Fibroblast of pulmonary artery (primary cell): ENCODE measurements around the gene SPDEF.

Experiments used
- DNase-seq: peaks from one replicate; pipeline ENCODE4 v3.0.0-alpha.2; 2010; ENCODE audit warnings: low read depth
- H3K4me3 ChIP-seq: replicated peaks from 2 replicates; pipeline ENCODE4 v1.5.1; 2011; ENCODE audit warnings: low read depth, mild to moderate bottlenecking, control low read depth, low read length, moderate library complexity
- CTCF ChIP-seq: IDR thresholded peaks from 2 replicates; pipeline ENCODE4 v1.5.1; 2011; ENCODE audit warnings: mild to moderate bottlenecking, control low read depth, low read length, inconsistent platforms; ENCODE audit errors: missing control alignments

SPDEF gene

DNA sequence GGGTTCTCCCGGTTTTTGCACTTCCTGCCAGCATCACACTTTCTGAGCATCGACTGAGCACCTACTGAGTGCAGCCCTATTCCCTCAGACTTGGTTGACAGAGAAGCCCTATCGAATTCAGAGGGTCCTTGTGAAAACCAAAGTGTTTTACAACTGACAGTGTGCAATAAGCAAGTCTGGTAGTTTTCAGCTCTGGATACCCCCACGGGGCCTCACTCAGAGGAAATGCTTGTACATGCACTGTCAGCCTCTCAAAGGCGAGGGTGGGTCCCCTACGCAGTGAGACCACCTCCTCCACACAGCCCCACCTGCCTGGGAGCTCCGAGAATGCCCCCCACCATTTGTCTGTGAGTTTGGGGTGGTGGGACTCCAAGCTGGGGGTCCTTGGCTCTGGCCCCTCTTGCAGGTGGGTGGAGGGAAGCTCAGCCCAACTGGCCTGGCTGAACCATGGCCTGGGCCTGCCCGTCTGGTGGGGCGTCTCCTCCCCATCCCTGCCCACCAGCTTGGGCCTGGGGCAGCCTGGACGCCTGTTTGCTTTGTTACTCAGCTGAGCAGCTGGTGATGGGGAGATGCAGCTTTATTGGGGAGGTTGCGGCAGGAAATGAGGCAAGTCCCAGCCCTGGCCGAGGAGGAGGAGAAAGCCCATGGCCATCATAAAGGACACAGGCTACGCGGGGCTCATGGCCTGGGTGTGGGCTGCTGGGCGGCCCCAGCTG, 1.7 kb downstream of the SPDEF start:
- no peak for TF ChIP-seq CTCF
- DNase-seq: no peak
- H3K4me3 ChIP-seq: no peak overlapping the region

DNA sequence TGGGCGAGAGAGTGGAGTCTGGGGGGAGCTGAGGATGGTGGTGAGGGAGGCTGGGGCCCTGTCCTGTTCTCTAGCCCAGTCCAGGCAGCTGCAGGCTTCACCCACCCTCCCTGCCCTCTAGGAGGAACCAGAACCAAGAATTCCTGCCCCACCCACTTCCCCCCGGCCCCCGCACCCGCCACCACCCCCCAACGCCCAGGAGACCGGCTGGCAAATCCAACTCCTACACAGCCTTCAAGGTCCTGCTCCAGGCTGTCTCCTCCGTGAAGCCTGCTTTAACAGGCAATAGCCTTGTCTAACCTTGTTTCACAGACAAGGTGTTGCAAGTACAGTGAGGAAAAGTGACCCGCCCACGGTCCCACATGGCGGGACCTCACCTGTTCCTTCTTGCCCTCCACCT, 2.4 kb downstream of the SPDEF start:
- DNase-seq: no peak
- no peak overlapping the region for H3K4me3 ChIP-seq
- TF ChIP-seq CTCF: no peak

- H3K4me3 ChIP-seq: no peak overlapping the region
- no peak for TF ChIP-seq CTCF
- DNase-seq: no peak
These were observed 3.0 kb downstream of the SPDEF start for GRCh38 chr6:34553146-34553545.

- no peak for DNase-seq
- no peak overlapping the region for H3K4me3 ChIP-seq
- TF ChIP-seq CTCF: no peak
These were observed 3.5 kb downstream of the SPDEF start for GRCh38 chr6:34552620-34553019.

GRCh38 chr6:34551720-34552119, 4.4 kb downstream of the SPDEF start:
- DNase-seq: no peak
- TF ChIP-seq CTCF: no peak
- no peak overlapping the region for H3K4me3 ChIP-seq

DNA sequence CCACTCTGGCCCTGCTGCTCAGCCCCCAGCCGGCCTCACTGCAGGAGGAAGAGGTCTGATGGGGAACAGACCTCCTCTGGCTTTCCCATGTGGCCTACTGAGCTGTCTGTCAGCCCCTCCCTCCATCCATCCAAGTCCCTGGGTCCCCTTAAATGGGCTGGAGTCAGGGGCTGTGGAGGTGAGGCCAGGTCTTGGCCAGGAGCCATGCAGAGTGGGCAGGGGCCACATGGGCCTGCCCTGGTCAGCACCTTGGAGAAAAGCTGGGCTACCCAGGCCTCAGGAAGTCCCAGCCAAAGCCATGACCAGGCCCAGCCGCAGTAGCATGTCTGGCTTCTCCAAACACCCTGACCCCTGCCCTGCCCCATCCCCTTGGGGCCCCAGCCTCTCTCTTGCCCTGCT, 6.3 kb downstream of the SPDEF start:
- TF ChIP-seq CTCF: no peak
- no peak for DNase-seq

More for the DNA sequence above, 6.3 kb downstream of the SPDEF start:
- H3K4me3 ChIP-seq: no peak overlapping the region
